ENCODE results near the gene CSMD2.

- no peak for TF ChIP-seq CTCF (IDR thresholded peaks at IDR 0.05)
- TF ChIP-seq POLR2A (IDR thresholded peaks at IDR 0.05): no peak
These were observed 602.5 kb downstream of the CSMD2 start for GRCh38 chr1:33562563-33562962.
